Activated naive CD4-positive, alpha-beta T cell treated with anti-CD3 and anti-CD28 coated beads, Interleukin-2, amount 50 U/mL, for 24 hours (primary cell): Measurements from ENCODE around the gene PANK4.
"Not testable (repeated sequence)": the region's sequence is repeated elsewhere in the genome, so short reads cannot be mapped to it uniquely, and the experiment has no call there.

Experiments used
- H3K27ac Mint-ChIP-seq: one replicate; pipeline ENCODE4 v1.8.0; 2021; ENCODE audit warnings: mild to moderate bottlenecking, mixed read lengths
- H3K27me3 Mint-ChIP-seq: one replicate; pipeline ENCODE4 v1.8.0; 2021; ENCODE audit warnings: mixed read lengths
- H3K36me3 Mint-ChIP-seq: one replicate; pipeline ENCODE4 v1.8.0; 2021; ENCODE audit warnings: mixed read lengths
- H3K4me1 Mint-ChIP-seq: one replicate; pipeline ENCODE4 v1.8.0; 2021; ENCODE audit warnings: mixed read lengths
- H3K4me3 Mint-ChIP-seq: one replicate; pipeline ENCODE4 v1.8.0; 2021; ENCODE audit warnings: mild to moderate bottlenecking, mixed read lengths
- H3K9me3 Mint-ChIP-seq: one replicate; pipeline ENCODE4 v1.8.0; 2021; ENCODE audit warnings: mixed read lengths

Gene PANK4

GRCh38 chr1:2553076-2553475, 26.7 kb upstream of the PANK4 start:
- not testable (repeated sequence) for H3K36me3 Mint-ChIP-seq, H3K27ac Mint-ChIP-seq, H3K4me3 Mint-ChIP-seq, H3K9me3 Mint-ChIP-seq, H3K27me3 Mint-ChIP-seq
- peaks cover 31% of the 10 kb centered on the region for H3K4me1 Mint-ChIP-seq

GRCh38 chr1:2552189-2552588, 25.8 kb upstream of the PANK4 start:
- Mint-ChIP-seq H3K9me3 (no peaks in the 10 kb centered on the region), H3K4me1 (peaks cover 25% of the 10 kb centered on the region), H3K36me3 (no peaks in the 10 kb centered on the region), H3K27me3 (no peaks in the 10 kb centered on the region), H3K27ac (no peak overlapping the region), H3K4me3 (no peak overlapping the region)

GRCh38 chr1:2551544-2551943, 25.1 kb upstream of the PANK4 start:
- peaks cover 24% of the 10 kb centered on the region for H3K4me1 Mint-ChIP-seq
- H3K9me3 Mint-ChIP-seq, H3K36me3 Mint-ChIP-seq, H3K4me3 Mint-ChIP-seq, H3K27me3 Mint-ChIP-seq: not testable (repeated sequence)
- peak overlapping the region; percentile 17 for H3K27ac Mint-ChIP-seq

GRCh38 chr1:2550309-2550861, 24.0 kb upstream of the PANK4 start:
- not testable (repeated sequence) for H3K27ac Mint-ChIP-seq, H3K36me3 Mint-ChIP-seq, H3K27me3 Mint-ChIP-seq, H3K4me3 Mint-ChIP-seq, H3K9me3 Mint-ChIP-seq
- peaks cover 17% of the 10 kb centered on the region for H3K4me1 Mint-ChIP-seq

- H3K4me3 Mint-ChIP-seq = not testable (repeated sequence)
Measured at GRCh38 chr1:2549367-2550029, 23.1 kb upstream of the PANK4 start.

GRCh38 chr1:2548068-2548589, 21.7 kb upstream of the PANK4 start:
- Mint-ChIP-seq H3K9me3 (no peaks in the 10 kb centered on the region), H3K36me3 (no peaks in the 10 kb centered on the region), H3K4me3 (peak overlapping the region; percentile 84), H3K4me1 (peaks cover 13% of the 10 kb centered on the region), H3K27ac (peak overlapping the region; percentile 95), H3K27me3 (no peaks in the 10 kb centered on the region)

More at GRCh38 chr1:2549367-2550029, 23.1 kb upstream of the PANK4 start:
- H3K4me1 Mint-ChIP-seq = peaks cover 11% of the 10 kb centered on the region
- H3K27me3 Mint-ChIP-seq, H3K9me3 Mint-ChIP-seq, H3K36me3 Mint-ChIP-seq: not testable (repeated sequence)
- peak overlapping the region; percentile 95 for H3K27ac Mint-ChIP-seq

- Mint-ChIP-seq H3K4me1 (peaks cover 13% of the 10 kb centered on the region), H3K27me3 (no peaks in the 10 kb centered on the region), H3K36me3 (no peaks in the 10 kb centered on the region), H3K27ac (peak overlapping the region; percentile 77), H3K4me3 (peak overlapping the region; percentile 84), H3K9me3 (no peaks in the 10 kb centered on the region)
Measured at GRCh38 chr1:2547210-2548067, 21.0 kb upstream of the PANK4 start.

GRCh38 chr1:2546515-2547209, 20.3 kb upstream of the PANK4 start:
- Mint-ChIP-seq H3K9me3 (no peaks in the 10 kb centered on the region), H3K27ac (peak overlapping the region; percentile 85), H3K4me3 (peak overlapping the region; percentile 84), H3K36me3 (no peaks in the 10 kb centered on the region), H3K27me3 (no peaks in the 10 kb centered on the region), H3K4me1 (peaks cover 19% of the 10 kb centered on the region)

- Mint-ChIP-seq H3K9me3 (no peaks in the 10 kb centered on the region), H3K27ac (no peak overlapping the region), H3K4me3 (peak overlapping the region; percentile 84), H3K36me3 (no peaks in the 10 kb centered on the region), H3K4me1 (peaks cover 26% of the 10 kb centered on the region), H3K27me3 (no peaks in the 10 kb centered on the region)
Measured at GRCh38 chr1:2545754-2546514, 19.5 kb upstream of the PANK4 start.

GRCh38 chr1:2544875-2545640, 18.7 kb upstream of the PANK4 start:
- Mint-ChIP-seq H3K9me3 (no peaks in the 10 kb centered on the region), H3K27me3 (no peaks in the 10 kb centered on the region), H3K27ac (no peak overlapping the region), H3K4me1 (peaks cover 26% of the 10 kb centered on the region), H3K36me3 (no peaks in the 10 kb centered on the region), H3K4me3 (no peak overlapping the region)

GRCh38 chr1:2544093-2544874, 17.9 kb upstream of the PANK4 start:
- H3K27ac Mint-ChIP-seq = no peak overlapping the region
- H3K9me3 Mint-ChIP-seq = no peaks in the 10 kb centered on the region
- no peak overlapping the region for H3K4me3 Mint-ChIP-seq
- no peaks in the 10 kb centered on the region for H3K36me3 Mint-ChIP-seq
- H3K4me1 Mint-ChIP-seq = peaks cover 26% of the 10 kb centered on the region
- H3K27me3 Mint-ChIP-seq = no peaks in the 10 kb centered on the region

GRCh38 chr1:2543543-2544092, 17.2 kb upstream of the PANK4 start:
- no peaks in the 10 kb centered on the region for H3K9me3 Mint-ChIP-seq
- H3K36me3 Mint-ChIP-seq = no peaks in the 10 kb centered on the region
- H3K4me1 Mint-ChIP-seq = peaks cover 21% of the 10 kb centered on the region
- H3K27me3 Mint-ChIP-seq = no peaks in the 10 kb centered on the region
- no peak overlapping the region for H3K27ac Mint-ChIP-seq
- no peak overlapping the region for H3K4me3 Mint-ChIP-seq

GRCh38 chr1:2542246-2542915, 16.0 kb upstream of the PANK4 start:
- Mint-ChIP-seq H3K9me3 (no peaks in the 10 kb centered on the region), H3K4me3 (no peak overlapping the region), H3K27ac (no peak overlapping the region)

More at GRCh38 chr1:2542246-2542915, 16.0 kb upstream of the PANK4 start:
- peaks cover 19% of the 10 kb centered on the region for H3K4me1 Mint-ChIP-seq
- no peaks in the 10 kb centered on the region for H3K27me3 Mint-ChIP-seq
- H3K36me3 Mint-ChIP-seq = no peaks in the 10 kb centered on the region
